Thyroid gland (tissue), 4 donors: Measurements from ENCODE around the gene KRT5.

Source experiments
- POLR2A ChIP-seq, 2 donors: fragments of 450-650 bp; IDR thresholded peaks; one replicate each; pipeline ENCODE4 v1.6.1; 2017; ENCODE audit warnings: antibody characterized with exemption in 2 of 2, mild to moderate bottlenecking in 2 of 2, moderate library complexity in 1 of 2
- TF ChIP-seq, protein P1 (sequence below), 6 experiments: fragments of 200-600 bp in 3 of 6; fragments of 450-650 bp in 3 of 6; sonication (generic) in 3 of 6; IDR thresholded peaks; one replicate each; pipeline ENCODE4 v1.5.1; 2016 to 2019; ENCODE audit warnings: antibody characterized with exemption in 6 of 6, mild to moderate bottlenecking in 2 of 6, inconsistent platforms in 1 of 6, moderate library complexity in 1 of 6

DNA sequence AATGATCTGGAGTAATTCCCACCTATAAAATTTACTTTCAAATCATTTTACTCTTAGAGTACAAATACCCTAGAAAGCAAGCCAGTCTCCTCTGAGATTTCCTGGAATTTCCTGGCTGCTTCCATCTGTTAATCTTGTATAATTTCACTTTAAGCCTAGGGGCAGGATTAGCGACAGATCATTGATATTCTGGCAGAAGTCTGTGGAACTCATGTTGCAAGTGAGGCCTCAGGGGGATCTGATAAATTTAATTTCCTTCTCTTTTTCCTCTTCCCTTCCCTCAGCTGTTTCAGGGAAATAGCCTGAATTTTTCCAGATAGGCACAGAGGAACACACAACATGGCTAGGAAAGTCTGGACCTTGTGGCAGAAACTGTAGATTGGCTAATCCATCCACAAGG lies 21.2 kb downstream of the KRT5 start:
- TF ChIP-seq, protein P1, sequence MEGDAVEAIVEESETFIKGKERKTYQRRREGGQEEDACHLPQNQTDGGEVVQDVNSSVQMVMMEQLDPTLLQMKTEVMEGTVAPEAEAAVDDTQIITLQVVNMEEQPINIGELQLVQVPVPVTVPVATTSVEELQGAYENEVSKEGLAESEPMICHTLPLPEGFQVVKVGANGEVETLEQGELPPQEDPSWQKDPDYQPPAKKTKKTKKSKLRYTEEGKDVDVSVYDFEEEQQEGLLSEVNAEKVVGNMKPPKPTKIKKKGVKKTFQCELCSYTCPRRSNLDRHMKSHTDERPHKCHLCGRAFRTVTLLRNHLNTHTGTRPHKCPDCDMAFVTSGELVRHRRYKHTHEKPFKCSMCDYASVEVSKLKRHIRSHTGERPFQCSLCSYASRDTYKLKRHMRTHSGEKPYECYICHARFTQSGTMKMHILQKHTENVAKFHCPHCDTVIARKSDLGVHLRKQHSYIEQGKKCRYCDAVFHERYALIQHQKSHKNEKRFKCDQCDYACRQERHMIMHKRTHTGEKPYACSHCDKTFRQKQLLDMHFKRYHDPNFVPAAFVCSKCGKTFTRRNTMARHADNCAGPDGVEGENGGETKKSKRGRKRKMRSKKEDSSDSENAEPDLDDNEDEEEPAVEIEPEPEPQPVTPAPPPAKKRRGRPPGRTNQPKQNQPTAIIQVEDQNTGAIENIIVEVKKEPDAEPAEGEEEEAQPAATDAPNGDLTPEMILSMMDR (IDR thresholded peaks at IDR 0.05) = no peak
- TF ChIP-seq POLR2A (IDR thresholded peaks at IDR 0.05) = no peak
